WTC11 (cell line): Measurements from ENCODE around the gene PTEN.

Source experiments
- ESRRA ChIP-seq: sonication (generic); formaldehyde crosslinking; IDR thresholded peaks from 2 replicates; pipeline ENCODE4 v1.8.1; 2022; ENCODE audit warnings: mild to moderate bottlenecking, missing genetic modification reagents, borderline replicate concordance
- NR2C2 ChIP-seq: sonication (generic); formaldehyde crosslinking; IDR thresholded peaks from 2 replicates; pipeline ENCODE4 v1.8.0; 2022; ENCODE audit warnings: mild to moderate bottlenecking, missing genetic modification reagents
- SP1 ChIP-seq: sonication (generic); formaldehyde crosslinking; conservative IDR thresholded peaks from 2 replicates; pipeline ENCODE4 v1.8.1; 2022; ENCODE audit warnings: missing genetic modification reagents
- TEAD4 ChIP-seq: sonication (generic); formaldehyde crosslinking; IDR thresholded peaks from 2 replicates; pipeline ENCODE4 v1.8.0; 2022; ENCODE audit warnings: mild to moderate bottlenecking, missing genetic modification reagents
- TF ChIP-seq, protein P1 (sequence below): fragments of 200-600 bp; IDR thresholded peaks from 2 replicates; pipeline ENCODE4 v1.8.0; 2022; ENCODE audit warnings: antibody characterized with exemption
- TF ChIP-seq, protein P2 (sequence below): sonication (generic); formaldehyde crosslinking; conservative IDR thresholded peaks from 2 replicates; pipeline ENCODE4 v1.8.1; 2022; ENCODE audit warnings: mild to moderate bottlenecking, missing genetic modification reagents

- TF ChIP-seq, protein P1, sequence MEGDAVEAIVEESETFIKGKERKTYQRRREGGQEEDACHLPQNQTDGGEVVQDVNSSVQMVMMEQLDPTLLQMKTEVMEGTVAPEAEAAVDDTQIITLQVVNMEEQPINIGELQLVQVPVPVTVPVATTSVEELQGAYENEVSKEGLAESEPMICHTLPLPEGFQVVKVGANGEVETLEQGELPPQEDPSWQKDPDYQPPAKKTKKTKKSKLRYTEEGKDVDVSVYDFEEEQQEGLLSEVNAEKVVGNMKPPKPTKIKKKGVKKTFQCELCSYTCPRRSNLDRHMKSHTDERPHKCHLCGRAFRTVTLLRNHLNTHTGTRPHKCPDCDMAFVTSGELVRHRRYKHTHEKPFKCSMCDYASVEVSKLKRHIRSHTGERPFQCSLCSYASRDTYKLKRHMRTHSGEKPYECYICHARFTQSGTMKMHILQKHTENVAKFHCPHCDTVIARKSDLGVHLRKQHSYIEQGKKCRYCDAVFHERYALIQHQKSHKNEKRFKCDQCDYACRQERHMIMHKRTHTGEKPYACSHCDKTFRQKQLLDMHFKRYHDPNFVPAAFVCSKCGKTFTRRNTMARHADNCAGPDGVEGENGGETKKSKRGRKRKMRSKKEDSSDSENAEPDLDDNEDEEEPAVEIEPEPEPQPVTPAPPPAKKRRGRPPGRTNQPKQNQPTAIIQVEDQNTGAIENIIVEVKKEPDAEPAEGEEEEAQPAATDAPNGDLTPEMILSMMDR: no peak
- TF ChIP-seq, protein P2, sequence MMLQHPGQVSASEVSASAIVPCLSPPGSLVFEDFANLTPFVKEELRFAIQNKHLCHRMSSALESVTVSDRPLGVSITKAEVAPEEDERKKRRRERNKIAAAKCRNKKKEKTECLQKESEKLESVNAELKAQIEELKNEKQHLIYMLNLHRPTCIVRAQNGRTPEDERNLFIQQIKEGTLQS: no peak
- no peak for TF ChIP-seq SP1 (CRISPR knock-in tag)
- no peak for TF ChIP-seq TEAD4 (CRISPR knock-in tag)
- no peak for TF ChIP-seq ESRRA
- no peak for TF ChIP-seq NR2C2
Measured at GRCh38 chr10:87942884-87943527, 79.6 kb downstream of the PTEN start.
